ENCODE data around the gene SPATA31C2. TPM values are rescaled to one million over a fixed set of nuclear protein-coding genes. Genes with fewer than 3 reads are reported as not detected.

SPATA31C2 gene
- total RNA-seq, 1 donor from 2014 or later, result not detected

GRCh38 chr9:88182501-88182900 lies 44.2 kb upstream of the SPATA31C2 start:
- Mint-ChIP-seq H3K4me1 (no peaks in the 10 kb centered on the region), H3K36me3 (ENCODE audit: low read depth) (no peaks in the 10 kb centered on the region), H3K9me3 (no peaks in the 10 kb centered on the region), H3K27ac (no peak overlapping the region), H3K27me3 (peaks cover 2% of the 10 kb centered on the region), H3K4me3 (no peak overlapping the region)
- no peak for TF ChIP-seq CTCF (IDR thresholded peaks at IDR 0.05)
- intact Hi-C loops (cut with micrococcal nuclease), result no loop called here
- ChIA-PET POLR2A (no interaction called here), CTCF (no interaction called here)
- ATAC-seq (ENCODE audit: low read depth), result no peak
- DNase-seq, result no peak

GRCh38 chr9:88180081-88180765 lies 41.9 kb upstream of the SPATA31C2 start:
- ATAC-seq (ENCODE audit: low read depth), result no peak
- H3K27ac Mint-ChIP-seq, result no peak overlapping the region
- TF ChIP-seq CTCF (IDR thresholded peaks at IDR 0.05), result no peak
- ChIA-PET CTCF (no interaction called here), POLR2A (no interaction called here)
- H3K4me3 Mint-ChIP-seq, result no peak overlapping the region
- peaks cover 2% of the 10 kb centered on the region for H3K27me3 Mint-ChIP-seq
- no peaks in the 10 kb centered on the region for H3K36me3 Mint-ChIP-seq (ENCODE audit: low read depth)
- H3K4me1 Mint-ChIP-seq, result no peaks in the 10 kb centered on the region
- intact Hi-C loops (cut with micrococcal nuclease), result no loop called here
- no peak for DNase-seq
- no peaks in the 10 kb centered on the region for H3K9me3 Mint-ChIP-seq

GRCh38 chr9:88179062-88179521 lies 40.8 kb upstream of the SPATA31C2 start:
- Mint-ChIP-seq H3K27ac (no peak overlapping the region), H3K36me3 (ENCODE audit: low read depth) (no peaks in the 10 kb centered on the region), H3K4me3 (no peak overlapping the region), H3K4me1 (no peaks in the 10 kb centered on the region), H3K27me3 (peaks cover 2% of the 10 kb centered on the region), H3K9me3 (no peaks in the 10 kb centered on the region)
- no peak for ATAC-seq (ENCODE audit: low read depth)
- POLR2A ChIA-PET, result no interaction called here
- CTCF ChIA-PET, result no interaction called here
- TF ChIP-seq CTCF (IDR thresholded peaks at IDR 0.05), result no peak
- intact Hi-C loops (cut with micrococcal nuclease), result no loop called here
- no peak for DNase-seq

- POLR2A ChIA-PET, result no interaction called here
- intact Hi-C loops (cut with micrococcal nuclease), result no loop called here
- CTCF ChIA-PET, result no interaction called here
- Mint-ChIP-seq H3K27me3 (peaks cover 2% of the 10 kb centered on the region), H3K4me1 (no peaks in the 10 kb centered on the region), H3K9me3 (no peaks in the 10 kb centered on the region), H3K27ac (no peak overlapping the region), H3K36me3 (ENCODE audit: low read depth) (no peaks in the 10 kb centered on the region), H3K4me3 (no peak overlapping the region)
- no peak for TF ChIP-seq CTCF (IDR thresholded peaks at IDR 0.05)
- DNase-seq, result no peak
- no peak for ATAC-seq (ENCODE audit: low read depth)
Measured at GRCh38 chr9:88178641-88179040, 40.4 kb upstream of the SPATA31C2 start.

GRCh38 chr9:88177371-88177770 lies 39.1 kb upstream of the SPATA31C2 start:
- CTCF ChIA-PET, result no interaction called here

More at GRCh38 chr9:88177371-88177770, 39.1 kb upstream of the SPATA31C2 start:
- Mint-ChIP-seq H3K36me3 (ENCODE audit: low read depth) (no peaks in the 10 kb centered on the region), H3K27ac (no peak overlapping the region), H3K9me3 (no peaks in the 10 kb centered on the region), H3K27me3 (peaks cover 2% of the 10 kb centered on the region), H3K4me1 (no peaks in the 10 kb centered on the region), H3K4me3 (no peak overlapping the region)
- ATAC-seq (ENCODE audit: low read depth) (no peak), DNase-seq (no peak)
- POLR2A ChIA-PET, result no interaction called here
- TF ChIP-seq CTCF (IDR thresholded peaks at IDR 0.05), result no peak
- intact Hi-C loops (cut with micrococcal nuclease), result no loop called here
